Mononuclear cell (primary cell): ENCODE data around the gene PODXL2. TPM values are rescaled to one million over a fixed set of nuclear protein-coding genes. Genes with fewer than 3 reads are reported as not detected.

ENCODE experiments used
- H3K27me3 ChIP-seq: 2 replicates; pipeline ENCODE4 v1.6.0; 2011; ENCODE audit warnings: low read length, control low read depth; ENCODE audit not compliant: insufficient read depth
- H3K4me1 ChIP-seq: 2 replicates; pipeline ENCODE4 v1.5.1; 2011; ENCODE audit warnings: mild to moderate bottlenecking, low read length, control low read depth; ENCODE audit not compliant: insufficient read depth
- H3K4me3 ChIP-seq: 2 replicates; pipeline ENCODE4 v1.5.1; 2011; ENCODE audit warnings: mild to moderate bottlenecking, low read length, moderate library complexity
- H3K9me3 ChIP-seq: 2 replicates; pipeline ENCODE4 v1.5.1; 2011; ENCODE audit warnings: low read depth, mild to moderate bottlenecking, control low read depth, low read length
- total RNA-seq: library from RNA; depleted of rRNA; stranded (reverse); fragments of >200 nt; gene quantifications from one replicate; pipeline ENCODE4 v1.2.3, GENCODE V29; 2012

The PODXL2 gene
- total RNA-seq, 1 donor: 1.9 TPM

DNA sequence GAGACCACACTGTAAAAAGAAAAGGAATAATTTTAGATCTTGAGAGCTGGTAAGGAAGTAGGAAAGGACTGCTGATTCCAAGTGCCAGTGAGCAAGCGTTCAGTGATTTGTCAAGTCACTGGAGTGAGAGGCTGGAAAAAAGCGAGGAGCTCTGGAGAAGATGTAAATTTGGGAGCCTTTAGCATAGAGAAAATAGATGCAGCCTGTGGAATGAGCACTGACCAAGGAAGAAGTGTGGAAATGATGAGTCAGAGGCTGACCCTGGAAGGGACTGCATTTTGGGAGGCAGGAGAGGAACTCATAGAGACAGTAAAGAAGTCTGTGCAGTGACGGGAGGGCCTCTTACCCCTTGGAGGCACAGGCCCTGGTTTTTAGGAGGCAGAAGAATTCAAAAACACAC, 26.7 kb downstream of the PODXL2 start:
- Histone ChIP-seq H3K9me3 (no peaks in the 10 kb centered on the region), H3K27me3 (no peaks in the 10 kb centered on the region), H3K4me3 (no peak overlapping the region), H3K4me1 (no peaks in the 10 kb centered on the region)

DNA sequence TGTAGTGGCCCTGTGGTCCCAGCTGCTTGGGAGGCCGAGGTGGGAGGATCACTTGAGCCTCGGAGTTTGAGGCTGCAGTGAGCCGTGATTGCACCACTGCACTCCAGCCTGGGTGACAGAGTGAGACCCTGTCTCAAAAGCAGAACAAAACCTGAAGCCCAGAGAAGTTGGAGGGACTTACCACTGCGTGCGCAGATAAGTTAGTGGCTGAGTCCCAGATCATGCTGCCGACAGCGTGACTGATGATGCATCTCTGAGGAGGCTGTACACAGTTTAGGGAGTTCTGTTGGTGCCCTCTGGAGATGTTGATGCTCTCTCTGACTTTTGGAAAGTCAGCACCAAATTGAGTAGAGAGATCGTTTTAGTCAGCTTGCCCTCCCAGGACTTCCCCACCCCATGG, 27.9 kb downstream of the PODXL2 start:
- Histone ChIP-seq H3K27me3 (no peaks in the 10 kb centered on the region), H3K4me3 (no peak overlapping the region), H3K9me3 (no peaks in the 10 kb centered on the region), H3K4me1 (no peaks in the 10 kb centered on the region)

DNA sequence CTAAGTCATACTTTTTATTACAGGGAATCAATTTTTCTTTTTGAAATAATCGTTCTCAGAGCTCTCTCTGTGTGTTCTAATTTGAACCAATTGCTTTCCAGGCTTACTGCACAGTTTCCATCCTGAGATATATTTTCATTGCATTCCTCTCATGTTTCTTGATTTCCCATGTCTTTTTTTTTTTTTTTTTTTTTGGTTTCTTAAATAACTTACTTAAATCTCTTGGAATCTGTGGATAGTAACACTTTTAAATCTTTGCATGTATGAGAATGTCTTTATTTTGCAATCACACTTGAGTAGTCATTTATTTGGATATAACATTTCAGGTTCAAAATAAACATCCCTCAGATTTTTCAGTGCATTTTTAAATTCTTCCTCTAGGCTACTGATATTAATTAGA, 29.2 kb downstream of the PODXL2 start:
- Histone ChIP-seq H3K4me3 (no peak overlapping the region), H3K9me3 (no peaks in the 10 kb centered on the region), H3K4me1 (no peaks in the 10 kb centered on the region), H3K27me3 (no peaks in the 10 kb centered on the region)

DNA sequence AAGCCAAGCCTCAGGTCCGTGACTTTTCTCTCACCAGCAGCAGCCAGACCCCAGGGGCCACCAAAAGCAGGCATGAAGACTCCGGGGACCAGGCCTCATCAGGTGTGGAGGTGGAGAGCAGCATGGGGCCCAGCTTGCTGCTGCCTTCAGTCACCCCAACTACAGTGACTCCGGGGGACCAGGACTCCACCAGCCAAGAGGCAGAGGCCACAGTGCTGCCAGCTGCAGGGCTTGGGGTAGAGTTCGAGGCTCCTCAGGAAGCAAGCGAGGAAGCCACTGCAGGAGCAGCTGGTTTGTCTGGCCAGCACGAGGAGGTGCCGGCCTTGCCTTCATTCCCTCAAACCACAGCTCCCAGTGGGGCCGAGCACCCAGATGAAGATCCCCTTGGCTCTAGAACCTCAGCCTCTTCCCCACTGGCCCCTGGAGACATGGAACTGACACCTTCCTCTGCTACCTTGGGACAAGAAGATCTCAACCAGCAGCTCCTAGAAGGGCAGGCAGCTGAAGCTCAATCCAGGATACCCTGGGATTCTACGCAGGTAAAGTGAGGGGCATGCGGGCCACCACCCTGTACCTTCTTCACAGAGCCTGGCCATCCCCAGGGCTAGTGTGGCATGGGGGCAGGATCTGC, 31.8 kb downstream of the PODXL2 start:
- Histone ChIP-seq H3K9me3 (no peaks in the 10 kb centered on the region), H3K4me3 (no peak overlapping the region), H3K4me1 (no peaks in the 10 kb centered on the region), H3K27me3 (no peaks in the 10 kb centered on the region)

GRCh38 chr3:127661600-127661999, 32.6 kb downstream of the PODXL2 start:
- Histone ChIP-seq H3K4me3 (no peak overlapping the region), H3K4me1 (no peaks in the 10 kb centered on the region), H3K27me3 (no peaks in the 10 kb centered on the region), H3K9me3 (no peaks in the 10 kb centered on the region)

DNA sequence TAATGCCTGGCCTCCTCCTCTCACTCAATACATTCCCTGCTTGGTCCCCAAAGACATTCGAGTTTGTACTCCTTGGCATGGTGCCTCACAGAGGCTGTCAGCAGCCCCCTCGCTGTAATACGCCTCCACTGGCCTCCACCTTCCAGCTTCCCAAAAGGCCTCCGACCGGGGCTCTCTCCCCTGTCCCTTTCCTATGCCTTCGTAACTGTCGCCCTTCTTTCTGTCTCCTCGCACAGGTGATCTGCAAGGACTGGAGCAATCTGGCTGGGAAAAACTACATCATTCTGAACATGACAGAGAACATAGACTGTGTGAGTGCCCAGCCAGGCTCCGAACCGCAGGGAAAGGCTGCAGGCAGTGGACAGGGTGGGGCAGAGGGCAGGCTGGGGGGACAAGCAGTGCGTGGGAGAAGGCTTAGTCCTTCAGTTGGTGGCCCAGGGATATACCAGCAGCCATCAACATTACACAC, 33.0 kb downstream of the PODXL2 start:
- no peaks in the 10 kb centered on the region for H3K27me3 ChIP-seq
- no peaks in the 10 kb centered on the region for H3K4me1 ChIP-seq
- H3K9me3 ChIP-seq: no peaks in the 10 kb centered on the region
- no peak overlapping the region for H3K4me3 ChIP-seq

GRCh38 chr3:127663151-127663550, 34.2 kb downstream of the PODXL2 start:
- Histone ChIP-seq H3K4me1 (no peaks in the 10 kb centered on the region), H3K9me3 (no peaks in the 10 kb centered on the region), H3K4me3 (no peak overlapping the region), H3K27me3 (no peaks in the 10 kb centered on the region)

GRCh38 chr3:127665165-127665564, 36.2 kb downstream of the PODXL2 start:
- no peaks in the 10 kb centered on the region for H3K9me3 ChIP-seq
- H3K4me3 ChIP-seq: no peak overlapping the region
- no peaks in the 10 kb centered on the region for H3K4me1 ChIP-seq
- no peaks in the 10 kb centered on the region for H3K27me3 ChIP-seq

- no peaks in the 10 kb centered on the region for H3K9me3 ChIP-seq
- no peak overlapping the region for H3K4me3 ChIP-seq
- H3K27me3 ChIP-seq: no peaks in the 10 kb centered on the region
- H3K4me1 ChIP-seq: no peaks in the 10 kb centered on the region
These were observed 36.6 kb downstream of the PODXL2 start for GRCh38 chr3:127665586-127665985.

- peaks cover 4% of the 10 kb centered on the region for H3K4me1 ChIP-seq
- H3K27me3 ChIP-seq: no peaks in the 10 kb centered on the region
- no peaks in the 10 kb centered on the region for H3K9me3 ChIP-seq
- H3K4me3 ChIP-seq: no peak overlapping the region
These were observed 37.7 kb downstream of the PODXL2 start for GRCh38 chr3:127666676-127667075.

- Histone ChIP-seq H3K27me3 (no peaks in the 10 kb centered on the region), H3K4me3 (no peak overlapping the region), H3K4me1 (peaks cover 9% of the 10 kb centered on the region), H3K9me3 (no peaks in the 10 kb centered on the region)
These were observed 38.2 kb downstream of the PODXL2 start for GRCh38 chr3:127667119-127667681.

DNA sequence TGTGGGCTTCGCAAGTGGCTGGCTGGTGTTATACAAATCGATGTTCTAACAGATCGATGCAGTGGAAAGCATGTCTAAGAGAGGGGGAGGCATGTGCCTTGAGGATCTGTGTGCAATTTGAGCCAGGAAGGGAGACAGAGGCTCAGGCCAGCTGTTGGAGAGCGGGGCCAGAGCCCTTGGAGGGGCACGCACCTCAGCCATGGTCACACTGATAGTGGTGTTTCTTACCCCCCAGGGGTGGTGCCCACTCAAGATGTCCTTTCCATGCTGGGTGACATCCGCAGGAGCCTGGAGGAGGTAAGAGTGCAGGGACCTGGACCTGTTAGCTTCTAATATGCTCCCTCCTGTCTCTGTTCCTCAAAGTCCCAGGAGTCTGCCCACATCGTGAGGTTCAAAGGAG, 39.9 kb downstream of the PODXL2 start:
- Histone ChIP-seq H3K9me3 (no peaks in the 10 kb centered on the region), H3K4me1 (peaks cover 17% of the 10 kb centered on the region), H3K4me3 (no peak overlapping the region), H3K27me3 (no peaks in the 10 kb centered on the region)

GRCh38 chr3:127669541-127670228, 40.7 kb downstream of the PODXL2 start:
- Histone ChIP-seq H3K4me1 (peaks cover 24% of the 10 kb centered on the region), H3K4me3 (no peak overlapping the region), H3K9me3 (no peaks in the 10 kb centered on the region), H3K27me3 (no peaks in the 10 kb centered on the region)

GRCh38 chr3:127670229-127670559, 41.2 kb downstream of the PODXL2 start:
- Histone ChIP-seq H3K27me3 (no peaks in the 10 kb centered on the region), H3K4me3 (no peak overlapping the region), H3K4me1 (peaks cover 29% of the 10 kb centered on the region), H3K9me3 (no peaks in the 10 kb centered on the region)

- H3K27me3 ChIP-seq: no peaks in the 10 kb centered on the region
- H3K9me3 ChIP-seq: no peaks in the 10 kb centered on the region
- peaks cover 35% of the 10 kb centered on the region for H3K4me1 ChIP-seq
- no peak overlapping the region for H3K4me3 ChIP-seq
These were observed 42.0 kb downstream of the PODXL2 start for GRCh38 chr3:127670761-127671522.
